Fibroblast of lung (primary cell): ENCODE results near the gene MID1. TPM values are rescaled to one million over a fixed set of nuclear protein-coding genes. Genes with fewer than 3 reads are reported as not detected.

Experiments used
- DNase-seq, 2 donors: peaks; one replicate each; pipeline versions ENCODE4 v3.0.0 to v3.0.0-alpha.2; 2010; ENCODE audit warnings: low read depth in 2 of 2
- H2AFZ ChIP-seq: 2 replicates; pipeline ENCODE4 v1.5.1; 2012; ENCODE audit warnings: low read length, control low read depth, inconsistent platforms
- H3K27ac ChIP-seq: 2 replicates; pipeline ENCODE4 v1.5.1; 2011; ENCODE audit warnings: low read length, control low read depth; ENCODE audit not compliant: insufficient read depth
- H3K27me3 ChIP-seq: 2 replicates; pipeline ENCODE4 v1.5.1; 2011; ENCODE audit warnings: mild to moderate bottlenecking, low read length; ENCODE audit not compliant: control insufficient read depth, insufficient read depth
- H3K36me3 ChIP-seq: 2 replicates; pipeline ENCODE4 v1.5.1; 2011; ENCODE audit warnings: low read length; ENCODE audit not compliant: control insufficient read depth, insufficient read depth
- H3K4me1 ChIP-seq: 2 replicates; pipeline ENCODE4 v1.5.1; 2011; ENCODE audit warnings: low read length; ENCODE audit not compliant: control insufficient read depth, insufficient read depth; ENCODE audit errors: extremely low read depth
- H3K4me2 ChIP-seq: 2 replicates; pipeline ENCODE4 v1.5.1; 2011; ENCODE audit warnings: low read length, control low read depth; ENCODE audit not compliant: insufficient read depth; ENCODE audit errors: extremely low read depth
- H3K4me3 ChIP-seq, 4 experiments: fragments of 200-600 bp in 1 of 4; sonication (generic) in 1 of 4; replicated peaks in 1 of 4; 2 replicates each; pipeline ENCODE4 v1.5.1; 2011 to 2016; ENCODE audit warnings: low read length in 4 of 4, low read depth in 3 of 4, mild to moderate bottlenecking in 3 of 4, control low read depth in 2 of 4, inconsistent platforms in 1 of 4, mixed read lengths in 1 of 4; ENCODE audit not compliant: insufficient read depth in 1 of 4; ENCODE audit errors: control extremely low read depth in 1 of 4
- H3K79me2 ChIP-seq: 2 replicates; pipeline ENCODE4 v1.5.1; 2012; ENCODE audit warnings: mild to moderate bottlenecking, low read length, inconsistent platforms; ENCODE audit not compliant: control insufficient read depth, insufficient read depth
- H3K9ac ChIP-seq: 2 replicates; pipeline ENCODE4 v1.5.1; 2011; ENCODE audit warnings: mild to moderate bottlenecking, low read length, control low read depth; ENCODE audit not compliant: insufficient read depth
- H3K9me3 ChIP-seq: 2 replicates; pipeline ENCODE4 v1.5.1; 2012; ENCODE audit warnings: low read depth, low read length; ENCODE audit not compliant: control insufficient read depth, insufficient read depth
- H4K20me1 ChIP-seq: 2 replicates; pipeline ENCODE4 v1.5.1; 2011; ENCODE audit warnings: low read length; ENCODE audit not compliant: control insufficient read depth, insufficient read depth; ENCODE audit errors: extremely low read depth
- EZH2 ChIP-seq: IDR thresholded peaks from 2 replicates; pipeline ENCODE4 v1.5.1; 2012; ENCODE audit warnings: low read length, control low read depth, mild to moderate bottlenecking; ENCODE audit errors: missing control alignments
- polyA plus RNA-seq, 2 donors: library from polyadenylated mRNA; depleted of rRNA in 1 of 2; stranded (reverse) in 1 of 2; unstranded in 1 of 2; fragments of >200 nt; gene quantifications; 2 replicates each; pipeline ENCODE4 v1.2.1, GENCODE V29; 2011 to 2012; ENCODE audit warnings: missing spikeins in 1 of 2
- total RNA-seq: library from RNA; depleted of rRNA; stranded (reverse); fragments of >200 nt; gene quantifications from 2 replicates; pipeline ENCODE4 v1.2.1, GENCODE V29; 2014
- TF ChIP-seq, protein P1 (sequence below), 2 donors: IDR thresholded peaks in 1 of 2; conservative IDR thresholded peaks in 1 of 2; 1 replicate in 1 of 2; 2 replicates in 1 of 2; pipeline ENCODE4 v1.5.1; 2011 to 2012; ENCODE audit warnings: low read length in 2 of 2, control low read depth in 1 of 2, inconsistent platforms in 1 of 2, low read depth in 1 of 2, mild to moderate bottlenecking in 1 of 2

Gene MID1
- total and polyA plus RNA-seq, 2 donors (not counting 1 experiment from before 2014, with no cell fraction given): 20.3 to 27.7 TPM

DNA sequence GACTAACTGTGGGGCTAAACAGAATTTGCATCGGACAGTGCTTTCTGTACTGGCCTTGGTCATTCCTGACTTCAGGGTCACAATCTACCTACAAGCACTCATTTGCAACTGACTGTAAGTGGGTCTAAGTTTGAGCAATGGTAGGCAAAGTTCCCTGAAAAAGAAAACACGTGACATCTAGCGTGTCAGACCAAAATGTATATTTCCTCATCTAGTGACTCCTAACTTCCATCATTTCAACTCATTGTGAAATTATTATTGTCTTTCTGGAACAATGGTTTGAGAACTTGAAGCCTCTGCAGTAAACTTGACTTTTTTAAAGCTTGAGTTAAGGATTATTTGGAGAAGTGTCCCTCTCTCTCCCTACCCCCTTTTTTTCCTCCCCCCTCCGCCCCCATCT lies 113.6 kb downstream of the MID1 start:
- no peak for DNase-seq
- H3K4me2 ChIP-seq: no peak overlapping the region
- no peak overlapping the region for H3K9ac ChIP-seq
- no peaks in the 10 kb centered on the region for H4K20me1 ChIP-seq
- no peak for TF ChIP-seq EZH2
- TF ChIP-seq, protein P1, sequence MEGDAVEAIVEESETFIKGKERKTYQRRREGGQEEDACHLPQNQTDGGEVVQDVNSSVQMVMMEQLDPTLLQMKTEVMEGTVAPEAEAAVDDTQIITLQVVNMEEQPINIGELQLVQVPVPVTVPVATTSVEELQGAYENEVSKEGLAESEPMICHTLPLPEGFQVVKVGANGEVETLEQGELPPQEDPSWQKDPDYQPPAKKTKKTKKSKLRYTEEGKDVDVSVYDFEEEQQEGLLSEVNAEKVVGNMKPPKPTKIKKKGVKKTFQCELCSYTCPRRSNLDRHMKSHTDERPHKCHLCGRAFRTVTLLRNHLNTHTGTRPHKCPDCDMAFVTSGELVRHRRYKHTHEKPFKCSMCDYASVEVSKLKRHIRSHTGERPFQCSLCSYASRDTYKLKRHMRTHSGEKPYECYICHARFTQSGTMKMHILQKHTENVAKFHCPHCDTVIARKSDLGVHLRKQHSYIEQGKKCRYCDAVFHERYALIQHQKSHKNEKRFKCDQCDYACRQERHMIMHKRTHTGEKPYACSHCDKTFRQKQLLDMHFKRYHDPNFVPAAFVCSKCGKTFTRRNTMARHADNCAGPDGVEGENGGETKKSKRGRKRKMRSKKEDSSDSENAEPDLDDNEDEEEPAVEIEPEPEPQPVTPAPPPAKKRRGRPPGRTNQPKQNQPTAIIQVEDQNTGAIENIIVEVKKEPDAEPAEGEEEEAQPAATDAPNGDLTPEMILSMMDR (conservative IDR thresholded peaks at IDR 0.05 in 1 of 2, IDR thresholded peaks at IDR 0.05 in 1 of 2; ENCODE audit: low read depth in 1 of 2, low read length in 2 of 2): no peak
- no peak overlapping the region for H2AFZ ChIP-seq
- no peaks in the 10 kb centered on the region for H3K79me2 ChIP-seq
- no peaks in the 10 kb centered on the region for H3K36me3 ChIP-seq
- no peaks in the 10 kb centered on the region for H3K4me1 ChIP-seq
- no peak overlapping the region for H3K27ac ChIP-seq
- no peak overlapping the region for H3K4me3 ChIP-seq
- no peaks in the 10 kb centered on the region for H3K27me3 ChIP-seq
- H3K9me3 ChIP-seq: no peaks in the 10 kb centered on the region

DNA sequence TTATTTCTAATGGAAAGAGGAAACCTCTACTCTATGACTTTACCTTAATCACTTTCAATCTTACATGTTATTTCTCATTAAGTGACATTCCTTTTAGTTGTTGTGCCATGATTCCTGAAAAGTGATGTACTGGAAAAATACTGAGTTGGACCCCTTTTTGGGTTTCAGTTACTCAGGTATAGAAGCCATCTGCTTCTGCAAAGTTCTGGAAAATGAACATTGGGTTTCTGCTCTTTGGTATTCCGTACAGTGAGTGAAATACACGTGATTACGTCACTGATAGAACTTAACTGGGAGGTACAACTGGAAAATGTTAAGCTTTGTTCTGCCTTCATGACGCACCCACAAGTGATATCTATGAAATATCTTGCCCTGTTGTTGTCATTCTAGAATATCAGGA lies 114.7 kb downstream of the MID1 start:
- DNase-seq: no peak
- H3K4me2 ChIP-seq: no peak overlapping the region
- no peaks in the 10 kb centered on the region for H3K27me3 ChIP-seq
- no peaks in the 10 kb centered on the region for H3K4me1 ChIP-seq
- no peak overlapping the region for H3K27ac ChIP-seq
- H3K79me2 ChIP-seq: no peaks in the 10 kb centered on the region
- H4K20me1 ChIP-seq: no peaks in the 10 kb centered on the region
- no peaks in the 10 kb centered on the region for H3K36me3 ChIP-seq
- H3K9me3 ChIP-seq: no peaks in the 10 kb centered on the region
- TF ChIP-seq, protein P1 (conservative IDR thresholded peaks at IDR 0.05 in 1 of 2, IDR thresholded peaks at IDR 0.05 in 1 of 2; ENCODE audit: low read depth in 1 of 2, low read length in 2 of 2): no peak
- TF ChIP-seq EZH2: no peak
- no peak overlapping the region for H3K4me3 ChIP-seq
- no peak overlapping the region for H2AFZ ChIP-seq
- no peak overlapping the region for H3K9ac ChIP-seq

DNA sequence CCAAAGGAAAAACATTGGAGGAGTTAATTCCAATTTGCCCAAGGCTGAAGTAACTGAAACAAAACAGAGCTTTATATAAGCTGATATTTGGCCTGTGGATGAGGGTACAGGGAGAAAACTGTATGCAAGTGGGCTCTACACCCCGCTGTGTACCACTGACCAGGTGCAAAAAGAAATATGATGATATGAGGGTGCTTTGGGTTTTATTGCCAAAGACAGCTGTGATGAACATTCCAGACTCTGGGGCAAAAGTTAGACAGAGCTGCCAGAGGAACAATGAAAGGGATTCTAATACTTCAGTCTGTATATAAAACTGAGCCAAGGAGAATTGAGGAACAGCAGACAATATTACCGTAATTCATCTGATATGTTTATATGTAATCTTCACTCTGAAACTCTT lies 117.4 kb downstream of the MID1 start:
- no peak overlapping the region for H2AFZ ChIP-seq
- TF ChIP-seq EZH2: no peak
- TF ChIP-seq, protein P1 (conservative IDR thresholded peaks at IDR 0.05 in 1 of 2, IDR thresholded peaks at IDR 0.05 in 1 of 2; ENCODE audit: low read depth in 1 of 2, low read length in 2 of 2): no peak
- no peaks in the 10 kb centered on the region for H4K20me1 ChIP-seq
- no peaks in the 10 kb centered on the region for H3K9me3 ChIP-seq
- H3K79me2 ChIP-seq: no peaks in the 10 kb centered on the region
- no peaks in the 10 kb centered on the region for H3K27me3 ChIP-seq
- no peaks in the 10 kb centered on the region for H3K4me1 ChIP-seq
- no peak overlapping the region for H3K4me3 ChIP-seq
- H3K36me3 ChIP-seq: no peaks in the 10 kb centered on the region
- no peak overlapping the region for H3K9ac ChIP-seq
- H3K4me2 ChIP-seq: no peak overlapping the region
- no peak overlapping the region for H3K27ac ChIP-seq
- DNase-seq: no peak
